Measurements from ENCODE around the gene DESI2.

Gene DESI2

DNA sequence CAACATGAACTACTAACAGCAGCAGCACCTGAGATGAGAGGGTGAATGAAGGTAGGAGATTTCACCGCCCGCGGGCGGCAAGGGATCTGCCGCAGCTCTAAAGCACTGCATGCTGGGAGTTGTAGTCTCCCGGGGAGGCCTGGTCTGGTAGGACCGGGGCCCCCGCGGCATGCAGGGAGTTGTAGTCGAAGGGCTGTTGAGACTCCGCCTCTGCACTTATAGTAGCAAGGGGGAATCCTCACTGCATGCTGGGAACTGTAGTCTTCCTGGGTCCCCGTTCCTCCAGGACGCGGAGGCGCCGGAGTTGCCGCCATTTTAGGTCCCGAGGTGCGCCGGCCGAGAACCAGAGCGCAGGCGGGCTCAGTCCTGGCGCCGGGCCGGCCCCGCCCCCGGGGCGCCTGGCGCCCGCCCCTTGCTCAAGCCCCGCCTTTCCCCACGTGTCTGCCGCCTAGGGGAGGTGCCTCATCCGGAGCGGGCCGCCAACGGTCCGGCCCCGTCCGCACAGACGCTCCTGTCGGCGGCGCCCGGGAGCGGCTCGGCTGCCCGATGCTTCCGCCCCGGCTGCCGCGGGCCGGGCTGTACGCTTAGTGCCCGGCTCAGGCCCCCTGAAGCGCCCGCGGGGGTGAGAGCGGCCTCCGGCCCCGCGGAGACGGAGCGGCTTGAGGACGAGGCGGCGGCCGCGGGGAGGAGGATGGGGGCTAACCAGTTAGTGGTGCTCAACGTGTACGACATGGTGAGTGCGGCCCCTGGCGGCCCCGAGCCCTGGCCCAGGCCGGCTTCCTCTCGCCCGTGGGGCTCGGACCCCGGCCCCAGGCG, at the start of gene DESI2:
Gene DESI2 (plus strand): TSS at position 504 of the 816 bp plus-strand sequence. CDS start 188 bp downstream, at position 692.
- peak; percentile 82 for DNase-seq

DNA sequence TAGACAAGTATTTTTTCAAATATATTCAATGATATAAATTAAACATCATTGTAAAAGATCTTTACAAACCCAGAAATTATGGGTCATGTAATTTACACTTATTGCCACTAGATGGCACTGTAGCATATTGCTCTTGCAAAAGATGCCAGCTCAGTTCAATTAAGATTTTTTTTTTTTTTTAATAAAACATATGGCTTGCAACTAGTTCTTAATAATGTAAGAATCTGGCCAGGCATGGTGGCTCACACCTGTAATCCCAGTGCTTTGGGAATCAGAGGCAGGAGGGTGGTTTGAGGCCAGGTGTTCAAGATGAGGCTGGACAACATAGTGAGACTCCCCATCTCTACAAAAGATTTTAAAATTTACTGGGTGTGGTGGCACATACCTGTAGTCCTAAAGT, 49.4 kb upstream of the DESI2 start:
- no peak for DNase-seq

GRCh38 chr1:244605835-244606370, 47.0 kb upstream of the DESI2 start:
- DNase-seq = no peak

GRCh38 chr1:244614113-244614836, 38.7 kb upstream of the DESI2 start:
- no peak for DNase-seq

GRCh38 chr1:244614879-244615278, 38.0 kb upstream of the DESI2 start:
- DNase-seq = no peak

DNA sequence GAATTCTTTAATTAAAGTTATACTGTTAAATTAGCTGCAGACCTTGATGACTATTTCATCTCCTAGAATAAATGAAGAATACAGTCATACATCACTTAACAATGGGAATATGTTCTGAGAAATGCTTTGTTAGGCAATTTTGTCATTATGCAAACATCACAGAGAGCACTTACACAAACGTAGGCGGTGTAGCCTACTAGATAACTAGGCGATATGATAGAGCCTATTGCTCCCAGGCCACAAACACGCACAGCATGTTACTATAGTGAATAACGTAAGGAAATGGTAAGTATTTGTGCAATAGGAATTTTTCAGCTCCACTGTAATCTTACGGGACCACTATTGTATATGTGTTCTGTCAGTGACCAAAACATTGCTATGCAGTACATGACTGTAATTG, 37.6 kb upstream of the DESI2 start:
- no peak for DNase-seq

DNA sequence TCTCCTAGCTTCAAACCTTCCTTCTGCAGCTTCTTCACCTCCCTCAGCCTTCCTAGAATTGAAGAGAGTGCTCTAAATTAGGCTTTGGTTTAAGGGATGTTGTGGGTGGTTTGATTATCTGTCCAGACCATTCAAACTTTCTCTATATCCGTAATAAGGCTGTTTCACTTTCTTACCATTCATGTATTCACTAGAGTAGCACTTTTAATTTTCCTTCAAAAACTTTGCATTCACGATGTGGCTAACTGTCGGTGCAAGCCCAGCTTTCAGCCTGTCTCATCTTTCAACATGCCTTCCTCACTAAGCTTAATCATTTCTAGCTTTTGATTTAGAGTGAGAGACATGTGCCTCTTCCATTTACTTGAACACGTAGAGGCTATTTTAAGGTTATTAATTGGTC, 26.2 kb upstream of the DESI2 start:
- no peak for DNase-seq

DNA sequence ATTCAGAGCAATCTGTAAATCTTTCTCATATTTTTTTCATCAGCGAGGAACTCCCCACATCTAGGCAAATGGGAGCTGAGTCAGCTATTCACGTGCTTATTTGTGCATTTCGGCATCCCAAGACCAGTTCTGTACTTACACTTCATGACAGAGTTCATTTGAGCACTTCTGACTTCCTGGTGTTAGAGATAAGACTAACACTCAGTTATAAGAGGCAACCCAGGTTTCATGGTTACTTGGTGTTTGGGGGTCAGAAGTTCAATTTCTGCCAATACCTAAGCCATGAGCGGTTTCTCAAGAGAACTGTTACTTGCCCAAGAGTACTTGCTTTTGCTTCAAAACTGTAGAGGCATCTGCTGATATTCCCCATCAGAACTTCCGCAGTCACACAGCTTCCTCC, 24.1 kb upstream of the DESI2 start:
- no peak for DNase-seq

DNA sequence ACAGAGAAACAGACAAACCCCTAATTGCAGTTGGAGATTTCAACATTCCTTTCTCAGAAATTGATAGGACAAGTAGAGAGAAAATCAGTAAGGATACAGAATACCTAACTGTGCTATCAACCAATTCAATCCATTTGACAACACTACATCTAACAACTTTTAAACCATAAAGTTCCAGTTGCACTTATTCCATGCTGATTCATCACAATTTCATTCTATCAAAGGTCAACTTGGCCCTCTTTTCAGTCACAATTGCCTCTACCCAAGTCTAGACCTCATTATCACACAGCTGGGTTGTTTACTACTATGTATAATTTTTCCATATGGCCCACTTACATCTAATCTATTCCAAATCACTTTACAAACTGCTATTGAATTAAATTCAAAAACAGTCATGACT, 19.8 kb upstream of the DESI2 start:
- no peak for DNase-seq

DNA sequence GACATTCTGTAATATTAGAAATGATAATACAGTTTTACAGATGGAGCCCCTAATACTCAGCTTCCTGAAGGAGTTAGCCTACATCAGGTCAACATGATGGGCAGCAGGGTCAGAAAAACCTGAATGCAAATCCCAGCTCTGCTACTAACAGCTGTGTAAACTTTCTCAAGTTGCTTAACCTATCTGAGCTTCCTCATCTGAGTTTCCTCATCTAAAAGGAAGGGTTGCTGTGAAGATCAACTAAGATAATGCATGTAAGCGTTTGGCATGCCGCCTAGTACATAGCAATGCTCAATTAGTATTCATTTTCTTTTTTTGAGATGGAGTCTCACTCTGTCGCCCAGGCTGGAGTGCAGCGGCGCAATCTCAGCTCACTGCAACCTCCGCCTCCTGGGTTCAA, 18.4 kb upstream of the DESI2 start:
- DNase-seq = no peak

DNA sequence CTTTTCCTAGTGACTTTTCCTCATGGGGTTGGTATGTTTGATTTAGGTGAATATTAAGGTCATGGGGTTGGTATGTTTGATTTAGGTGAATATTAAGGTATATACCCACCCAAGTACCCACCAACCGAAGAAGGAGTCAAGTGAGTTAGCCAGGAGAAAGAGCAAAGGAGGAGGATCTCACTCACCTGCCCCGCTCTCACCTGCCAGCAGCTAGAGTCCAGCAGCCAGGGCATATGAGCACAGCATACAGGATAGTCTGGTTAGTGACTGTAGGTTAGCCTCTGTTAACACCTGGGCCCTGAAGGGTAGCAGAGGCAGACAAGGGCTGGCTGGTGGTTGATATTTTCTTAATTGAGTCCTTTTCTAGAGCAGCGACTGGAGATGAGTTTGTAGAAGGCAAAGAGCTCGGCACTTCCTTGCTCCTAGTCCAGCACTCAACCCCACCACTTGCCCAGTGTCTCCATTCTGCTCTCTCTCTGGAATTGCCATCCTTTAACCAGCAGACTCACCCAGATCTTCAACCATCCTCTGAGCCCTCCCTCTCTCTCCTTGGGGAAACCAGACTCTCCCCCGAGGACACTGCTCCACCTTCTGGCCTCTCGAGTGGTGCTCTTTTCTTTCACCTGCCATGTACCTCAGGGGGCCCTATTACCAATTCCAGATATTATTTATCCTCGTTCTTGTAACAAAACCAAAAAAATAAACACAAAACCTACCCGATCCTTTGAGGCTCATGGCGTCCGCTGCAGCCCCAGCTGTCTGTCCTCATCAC, 16.3 kb upstream of the DESI2 start:
- no peak for DNase-seq

GRCh38 chr1:244639561-244639960, 13.4 kb upstream of the DESI2 start:
- no peak for DNase-seq

DNA sequence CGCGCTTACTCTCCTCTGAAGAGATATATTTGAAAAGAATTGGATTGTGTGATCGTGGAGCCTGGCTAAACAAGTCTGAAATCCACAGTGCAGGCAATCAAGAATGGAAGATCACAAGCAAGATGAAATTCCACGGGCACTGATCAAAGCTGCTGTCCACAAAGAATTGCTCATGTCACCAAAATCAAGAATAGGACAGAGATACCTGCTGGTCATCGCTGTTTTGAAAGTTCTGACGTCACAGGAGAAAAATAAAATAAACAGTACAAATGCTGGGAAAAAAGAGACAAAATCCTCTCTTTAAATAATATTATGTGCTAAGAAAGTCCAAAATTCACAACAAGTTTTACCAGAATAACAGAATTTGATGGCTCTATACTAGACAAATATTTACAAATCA, 12.0 kb upstream of the DESI2 start:
- no peak for DNase-seq

DNA sequence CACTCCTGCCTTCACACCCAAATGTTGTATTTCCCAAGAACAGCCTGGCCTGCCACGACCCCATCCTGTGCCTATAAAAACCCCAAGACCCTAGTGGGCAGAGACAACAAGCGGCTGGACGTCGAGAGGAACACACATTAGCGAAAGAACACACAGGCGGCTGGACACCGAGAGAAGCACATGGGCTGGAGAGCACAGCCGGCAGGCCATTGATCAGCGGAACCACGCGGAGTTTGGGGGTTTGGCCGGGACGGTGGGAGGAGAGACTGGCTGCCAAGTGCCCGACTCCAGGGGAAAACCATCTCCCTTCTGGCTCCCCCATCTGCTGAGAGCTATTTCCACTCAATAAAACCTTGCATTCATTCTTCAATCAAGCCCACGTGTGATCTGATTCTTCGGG, 10.4 kb upstream of the DESI2 start:
- DNase-seq = no peak

DNA sequence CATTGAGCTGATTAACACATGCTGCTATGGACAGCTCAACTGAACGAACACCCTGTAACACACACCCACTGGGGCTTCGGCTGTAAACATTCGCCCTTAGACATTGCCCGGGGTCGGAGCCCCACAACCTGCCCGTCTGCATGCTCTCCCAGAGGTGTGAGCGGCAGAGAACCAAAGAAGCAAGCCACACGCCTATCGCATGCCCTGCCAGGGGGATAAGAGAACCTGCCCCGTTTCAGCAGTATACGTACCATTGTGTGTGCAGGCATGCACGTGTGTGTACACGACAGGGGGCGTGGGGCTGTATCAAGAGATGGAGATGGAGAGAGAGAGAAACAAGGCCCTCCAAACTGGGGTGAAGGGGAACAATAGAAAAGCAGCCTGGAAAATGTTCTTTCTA, 9.9 kb upstream of the DESI2 start:
- no peak for DNase-seq

- DNase-seq = no peak
Observed at GRCh38 chr1:244645414-244645813, 7.5 kb upstream of the DESI2 start.

- no peak for DNase-seq
Observed at GRCh38 chr1:244645890-244646289, 7.0 kb upstream of the DESI2 start.

GRCh38 chr1:244647819-244648218, 5.1 kb upstream of the DESI2 start:
- no peak for DNase-seq

DNA sequence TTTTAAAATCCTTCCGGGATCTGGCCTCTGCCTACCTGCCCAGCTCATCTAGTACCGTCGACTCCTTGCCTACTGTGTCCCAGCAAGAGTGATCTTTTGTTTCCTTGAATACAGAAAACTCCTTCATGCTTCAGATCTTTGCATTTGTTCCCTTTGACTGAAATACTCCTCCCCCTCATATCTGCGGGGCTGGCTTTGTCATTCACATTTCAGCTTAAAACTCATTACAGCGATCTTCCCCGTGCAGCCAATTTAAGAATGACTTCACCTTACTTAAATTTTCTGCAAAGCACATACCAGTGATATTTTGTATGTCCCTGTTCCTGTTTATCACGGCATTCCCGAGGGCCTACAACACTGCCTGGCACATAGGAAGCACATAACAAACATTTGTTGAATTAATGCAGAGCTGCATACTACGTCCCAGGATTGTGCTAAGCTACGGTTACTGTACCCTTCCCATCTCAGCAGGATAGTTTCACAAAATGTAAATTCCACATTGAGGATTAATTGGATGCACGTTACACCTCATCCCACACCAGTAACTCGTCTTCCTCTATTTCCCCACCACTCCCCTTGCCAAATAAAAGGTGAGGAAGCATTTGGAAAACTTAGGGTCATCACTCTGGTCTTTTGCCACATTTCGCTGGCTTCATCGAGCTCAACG, 837 bp upstream of the DESI2 start:
- DNase-seq = no peak

DNA sequence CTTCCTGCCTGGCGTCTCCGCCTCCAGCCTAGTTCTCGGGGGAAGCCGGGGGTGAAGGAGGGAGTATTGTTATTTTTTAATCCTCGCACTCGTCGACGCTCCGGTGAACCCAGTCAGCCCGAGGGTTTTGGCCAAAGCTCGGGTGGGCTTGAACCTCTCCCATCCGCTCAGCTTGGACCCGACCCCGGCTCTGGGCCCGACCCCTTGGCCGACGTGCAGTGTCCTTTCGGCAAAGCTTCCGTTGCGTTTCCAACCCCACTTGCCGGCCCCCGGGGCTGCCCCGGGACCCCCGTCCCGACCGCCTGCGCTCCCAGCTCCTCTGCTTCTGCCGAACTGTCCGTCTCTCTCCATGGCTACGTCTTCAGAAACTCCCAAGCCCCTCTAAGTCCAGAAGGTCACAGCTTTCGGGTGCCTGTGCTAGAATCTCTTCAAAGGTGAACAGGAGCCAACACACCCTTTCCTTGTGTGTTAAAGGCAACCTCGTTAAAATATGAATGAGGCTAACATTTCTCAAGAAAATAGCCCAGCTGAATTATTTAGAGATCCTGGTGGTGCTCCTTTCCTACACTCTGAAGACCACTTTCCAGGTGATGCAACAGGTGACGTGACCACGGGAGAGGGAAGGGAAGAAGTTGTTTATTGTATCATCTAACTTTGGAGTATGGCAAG, 647 bp downstream of the DESI2 start:
- no peak for DNase-seq

GRCh38 chr1:244654108-244655038, 1.4 kb downstream of the DESI2 start:
- no peak for DNase-seq

Data from cortex of kidney (tissue), 1 donor.